Measurements from ENCODE around the gene TTC33.

Gene TTC33

DNA sequence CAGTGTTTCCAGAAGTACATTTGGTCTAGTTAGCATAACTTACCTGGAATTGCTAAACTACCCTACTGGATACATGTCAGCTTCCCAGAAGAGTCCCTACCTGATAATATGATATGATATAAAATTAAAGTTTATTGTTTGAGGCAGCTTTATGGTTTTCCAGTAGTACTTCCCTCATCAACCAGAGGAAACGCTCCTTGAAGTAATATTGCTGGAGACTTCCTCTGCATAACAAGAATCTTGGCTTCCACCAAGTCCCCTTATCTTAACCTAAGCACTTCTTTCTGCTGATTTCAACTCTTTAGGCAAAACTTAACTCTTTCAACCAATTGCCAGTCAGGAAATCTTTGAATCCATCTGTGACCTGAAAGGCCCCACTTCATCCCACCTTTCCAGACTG is 290.3 kb downstream of the TTC33 start:
- DNase-seq = no peak

DNA sequence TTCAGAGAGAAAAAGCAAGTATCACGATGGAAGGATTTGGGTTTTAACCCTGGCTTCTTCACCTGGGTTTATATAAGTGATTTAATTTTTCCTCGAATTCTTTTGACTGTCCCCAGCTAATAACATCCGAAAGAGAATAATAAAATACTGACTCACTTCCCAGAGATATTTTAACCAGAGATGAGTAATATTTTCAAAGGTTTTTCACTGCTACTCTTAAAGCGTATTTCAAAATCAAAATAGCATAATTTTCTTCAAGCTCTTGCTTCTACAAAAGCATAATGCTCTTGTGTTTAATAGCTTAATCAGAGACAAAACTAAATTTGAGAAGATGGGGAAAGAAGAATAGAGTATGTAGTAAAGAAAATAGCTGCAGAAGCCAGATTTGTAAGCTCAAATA is 291.2 kb downstream of the TTC33 start:
- DNase-seq = no peak

All from NCI-H510A treated with DMSO at 0.1 percent for 48 hours (cell line).